Forelimb muscle (tissue), 1 donor: Measurements from ENCODE around the gene LTBP1. TPM values are rescaled to one million over a fixed set of nuclear protein-coding genes. Genes with fewer than 3 reads are reported as not detected.

Experiments used
- DNase-seq: peaks from one replicate; pipeline ENCODE4 v3.0.0-alpha.2; 2013; ENCODE audit warnings: low read depth
- polyA plus RNA-seq: library from polyadenylated mRNA; unstranded; fragments of 120-200 nt; gene quantifications from one replicate; pipeline ENCODE4 v1.2.1, GENCODE V29; 2013; ENCODE audit not compliant: insufficient read length

Gene LTBP1
- polyA plus RNA-seq, 1 donor, result 51.1 TPM

DNA sequence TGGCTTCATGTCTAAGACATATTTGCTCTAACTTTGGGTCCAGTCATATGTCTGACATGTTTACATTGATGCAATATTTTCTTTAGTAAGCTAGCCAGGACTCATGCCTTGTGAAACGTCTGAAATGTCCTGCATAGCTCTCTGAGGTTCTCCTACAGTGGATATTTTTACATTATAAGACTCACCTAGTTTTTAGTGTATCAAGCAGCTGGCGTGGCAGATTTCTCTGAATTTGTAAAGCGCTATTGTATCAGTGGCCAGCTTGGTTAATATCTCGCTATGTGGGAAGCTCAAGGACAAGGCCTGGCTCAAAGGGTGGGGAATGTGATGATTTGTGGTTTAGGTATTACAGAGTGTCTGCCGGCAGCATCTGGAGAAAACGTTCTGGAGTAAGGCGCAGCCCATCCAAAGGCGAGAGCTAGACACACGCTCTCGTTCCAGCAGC is 164.3 kb downstream of the LTBP1 start:
- DNase-seq, result no peak

DNA sequence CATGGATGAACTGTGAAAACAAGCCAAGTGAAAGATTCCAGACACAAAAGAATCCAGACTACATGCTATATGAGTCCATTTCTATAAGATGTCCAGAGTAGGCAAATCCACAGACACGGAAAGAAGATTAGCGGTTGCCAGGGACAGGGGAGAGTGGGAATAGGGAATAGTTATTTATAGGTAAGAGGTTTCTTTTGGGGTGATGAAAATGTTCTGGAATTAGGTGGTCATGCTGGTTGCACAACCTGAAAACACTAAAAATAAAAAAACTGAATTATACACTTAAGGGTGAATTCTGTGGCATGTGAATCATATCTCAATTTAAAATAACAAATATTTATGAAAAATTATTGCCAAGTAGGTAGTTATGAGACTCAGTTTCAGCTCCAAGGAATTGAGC is 168.4 kb downstream of the LTBP1 start:
- no peak for DNase-seq

DNA sequence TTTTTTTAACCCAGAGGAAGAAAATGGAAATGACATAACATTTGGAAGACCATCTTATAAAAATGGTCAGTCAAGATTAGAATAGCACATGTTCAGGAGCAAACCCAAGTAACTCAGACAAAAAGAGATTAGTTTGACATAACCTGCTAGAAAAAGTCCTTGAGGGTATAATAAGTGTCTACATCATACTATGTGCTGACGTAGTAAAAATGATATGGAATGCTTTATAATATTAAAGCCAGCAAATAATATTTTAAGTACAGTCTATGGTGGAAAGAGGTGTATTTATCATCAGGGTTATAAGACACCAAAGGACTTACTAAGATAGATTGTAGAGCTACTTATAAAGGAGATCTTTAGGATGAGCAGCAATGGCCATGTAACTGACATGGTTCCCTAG is 169.0 kb downstream of the LTBP1 start:
- no peak for DNase-seq

DNA sequence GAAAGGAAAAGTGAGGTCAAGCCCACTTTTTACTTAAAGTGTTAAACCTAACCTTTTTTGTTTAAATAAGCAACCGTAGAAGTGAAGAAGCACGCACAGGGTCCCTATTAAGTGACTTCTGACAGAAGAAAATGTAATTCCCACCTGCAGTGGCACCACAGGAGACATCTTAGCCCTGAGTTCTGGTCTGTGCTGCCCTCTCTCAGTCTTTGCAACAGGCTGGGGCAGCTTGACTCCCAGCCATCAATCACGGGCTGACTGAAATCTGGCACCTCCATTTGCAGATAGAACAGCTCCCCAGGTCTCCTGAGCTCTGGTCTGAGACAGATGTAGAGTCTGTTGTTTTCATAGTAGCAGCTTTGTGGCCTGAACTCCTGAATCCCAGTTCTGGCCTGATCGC is 170.0 kb downstream of the LTBP1 start:
- DNase-seq, result no peak

DNA sequence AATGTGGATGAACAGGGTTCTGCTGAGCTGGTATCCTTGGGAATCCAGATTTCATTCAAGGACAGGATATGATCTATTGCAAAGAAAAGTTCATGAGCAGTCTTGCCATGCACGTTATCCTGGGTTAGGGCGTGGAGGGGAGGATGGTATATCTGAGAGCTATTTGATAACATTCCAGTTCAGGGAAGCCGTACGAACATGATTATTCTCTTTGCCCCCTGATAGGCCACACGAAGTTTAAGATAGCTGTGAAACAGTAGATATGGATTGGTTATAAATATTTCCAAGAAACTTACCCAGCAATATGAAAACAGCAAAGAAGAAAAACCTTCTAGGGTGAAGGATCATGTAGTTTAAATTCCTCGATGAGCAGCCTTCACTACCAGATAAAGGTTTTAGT is 171.9 kb downstream of the LTBP1 start:
- no peak for DNase-seq

DNA sequence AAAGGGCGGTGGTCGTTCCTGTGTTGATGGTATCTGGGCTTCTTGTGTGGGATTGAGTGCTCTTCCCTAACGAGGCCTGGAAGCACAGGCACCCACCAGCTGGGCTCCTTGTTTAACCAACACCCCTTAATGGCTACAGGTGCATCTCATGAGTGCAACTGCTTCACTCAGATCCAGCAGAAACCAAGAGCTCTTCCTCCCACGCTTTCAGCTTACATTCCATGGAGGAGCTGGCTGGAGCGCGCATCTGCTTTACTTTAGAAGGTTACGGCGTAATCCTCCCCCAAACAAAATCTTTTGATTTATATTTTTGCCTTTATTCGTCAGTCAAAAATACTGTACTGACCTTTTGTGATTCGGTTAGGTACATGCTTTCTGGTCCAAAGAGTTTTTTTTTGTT is 174.7 kb downstream of the LTBP1 start:
- no peak for DNase-seq

DNA sequence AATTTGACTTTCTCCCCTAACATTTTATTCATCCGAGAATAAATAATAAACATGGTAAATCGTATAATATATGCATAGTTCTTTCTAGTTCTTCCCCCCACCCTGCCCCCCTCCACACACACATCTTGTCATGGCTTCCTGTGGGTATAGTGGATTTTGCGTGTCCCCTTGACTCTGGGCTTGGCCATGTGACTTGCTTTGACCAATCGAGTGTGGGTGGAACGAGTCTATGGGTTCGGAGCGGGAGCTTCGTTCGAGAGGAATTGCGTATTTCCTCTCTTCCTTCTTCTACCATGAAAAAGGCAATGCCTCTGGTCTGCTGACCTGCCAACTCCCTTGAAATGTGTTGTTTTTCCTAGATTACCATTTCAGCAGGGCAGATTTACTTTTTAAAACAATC is 175.2 kb downstream of the LTBP1 start:
- no peak for DNase-seq

DNA sequence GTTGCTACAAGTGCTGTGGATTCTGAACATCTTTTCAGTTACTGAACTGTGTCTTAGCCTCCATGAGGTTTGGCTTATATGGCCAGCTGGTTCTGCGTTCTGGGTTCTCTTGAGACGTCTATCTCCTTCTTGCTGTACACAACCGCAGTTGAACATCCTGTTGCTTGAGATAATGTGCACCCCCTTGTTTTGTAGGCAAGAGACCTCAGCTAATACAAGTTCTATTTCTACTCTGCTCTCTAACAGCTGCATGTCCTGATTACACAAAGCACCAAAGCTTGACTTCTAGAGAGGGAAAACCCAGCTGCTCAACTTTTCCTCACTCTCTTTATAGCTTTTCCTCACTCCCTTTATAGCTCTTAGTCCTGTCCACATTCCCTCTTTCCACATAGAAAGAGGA is 176.0 kb downstream of the LTBP1 start:
- no peak for DNase-seq

DNA sequence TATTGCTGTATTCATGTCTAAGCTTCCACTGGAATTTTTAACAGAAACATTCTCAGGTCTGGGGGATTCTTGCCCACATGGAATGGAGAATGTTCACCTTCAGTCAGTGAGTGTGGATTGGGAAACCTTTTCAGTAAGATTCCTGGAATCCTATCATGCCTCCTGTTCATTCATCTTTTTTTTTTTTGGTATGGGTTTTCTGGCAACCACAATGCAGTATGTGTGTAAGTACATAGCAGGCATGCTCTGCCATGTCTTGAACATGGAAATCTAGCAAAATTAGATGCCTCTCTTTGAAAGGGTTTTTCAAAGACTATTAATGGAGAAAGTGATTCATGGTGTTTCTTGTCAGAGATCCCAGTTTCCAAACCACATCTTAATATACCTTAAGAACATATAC is 176.5 kb downstream of the LTBP1 start:
- DNase-seq, result no peak

DNA sequence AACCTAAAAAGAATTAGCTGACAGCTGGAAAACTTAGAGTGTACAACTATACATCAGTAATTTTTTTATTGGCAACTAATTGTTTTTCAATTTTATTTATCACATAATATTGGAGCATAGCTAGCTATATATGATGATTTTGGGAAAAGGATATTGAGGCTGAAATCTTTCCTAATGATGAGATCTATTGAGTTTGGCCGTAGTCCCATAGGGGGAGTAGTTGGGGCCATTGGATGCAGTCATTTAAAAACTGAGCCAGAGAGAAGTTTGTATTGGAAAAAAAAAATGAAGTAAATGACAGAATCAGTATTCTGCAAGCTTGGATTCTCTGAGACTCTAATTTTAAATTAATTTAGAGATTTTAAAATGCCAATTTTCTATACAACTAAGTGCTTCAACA is 179.8 kb downstream of the LTBP1 start:
- no peak for DNase-seq

DNA sequence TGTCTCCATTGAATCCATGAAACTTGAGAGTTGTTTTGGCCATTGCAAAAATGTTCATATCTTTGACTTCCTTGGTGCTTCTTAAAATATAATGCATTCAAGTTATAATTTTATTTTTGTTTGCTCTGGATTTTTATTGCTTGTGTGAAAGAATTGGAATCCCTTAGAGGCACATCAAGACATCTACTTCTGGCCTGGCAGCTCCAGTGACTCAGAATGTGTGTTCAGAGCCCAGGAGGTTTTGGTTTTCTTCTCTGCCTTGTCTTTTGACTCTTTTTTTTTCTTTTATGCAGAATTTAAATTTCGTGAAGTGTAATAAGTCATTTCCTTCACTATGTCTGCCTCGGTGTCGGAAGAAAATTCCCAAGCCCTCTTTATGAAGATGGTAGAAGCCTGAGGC is 180.2 kb downstream of the LTBP1 start:
- no peak for DNase-seq

DNA sequence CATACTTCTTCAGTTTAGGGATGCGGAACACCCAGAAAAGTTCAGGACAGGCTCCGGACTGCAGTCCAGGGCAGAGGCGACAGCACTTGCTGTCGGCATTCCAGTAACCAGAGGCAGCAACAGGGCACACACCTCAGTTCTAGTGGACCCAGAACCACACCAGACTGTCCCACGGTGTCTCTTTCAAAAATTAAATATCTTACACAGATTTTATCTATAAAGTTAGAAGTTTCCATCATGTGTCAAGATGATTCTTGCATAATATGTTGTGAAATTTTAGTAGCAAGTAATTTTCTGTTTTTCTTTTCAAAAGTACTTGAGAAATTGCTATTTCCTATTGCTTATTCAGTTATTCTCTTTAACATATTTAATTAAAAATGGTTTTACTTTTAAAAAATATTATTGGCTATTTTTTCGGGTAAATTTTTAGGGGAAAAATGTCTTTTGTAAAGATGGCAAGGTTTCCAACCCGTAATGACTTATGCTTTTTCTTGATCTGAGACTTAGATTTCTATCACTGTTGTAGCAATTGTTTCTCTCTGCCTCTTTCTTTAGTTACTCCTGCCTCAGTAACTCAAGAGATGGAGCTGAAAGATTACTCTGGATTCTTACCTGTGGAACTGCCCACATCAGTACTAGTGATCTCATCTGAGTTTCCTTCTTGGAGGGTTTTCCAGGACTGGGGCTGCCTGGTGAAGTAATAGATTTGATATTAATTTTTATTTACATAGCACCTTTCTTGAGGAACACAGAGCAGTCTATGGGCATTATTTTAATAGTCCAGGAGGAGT is 182.7 kb downstream of the LTBP1 start:
- no peak for DNase-seq

DNA sequence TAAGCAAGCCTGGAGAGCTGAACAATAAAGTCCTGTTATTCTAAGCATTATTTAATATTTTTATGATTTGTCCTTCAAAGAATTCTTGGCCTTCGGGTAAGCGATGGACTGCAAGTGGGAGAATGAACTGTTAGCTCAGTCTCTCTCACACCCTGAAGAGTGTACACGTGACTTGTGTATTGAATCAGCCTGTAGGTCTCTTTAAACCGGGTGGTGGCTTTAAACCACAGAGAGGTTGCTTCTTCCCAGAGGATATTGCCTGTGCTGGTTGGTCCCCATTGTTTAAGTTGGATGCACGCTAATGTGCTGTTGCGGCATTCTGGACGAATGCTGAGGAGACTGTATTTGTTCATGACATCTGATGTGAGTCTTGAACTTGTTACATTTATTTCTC is 183.3 kb downstream of the LTBP1 start:
- no peak for DNase-seq

DNA sequence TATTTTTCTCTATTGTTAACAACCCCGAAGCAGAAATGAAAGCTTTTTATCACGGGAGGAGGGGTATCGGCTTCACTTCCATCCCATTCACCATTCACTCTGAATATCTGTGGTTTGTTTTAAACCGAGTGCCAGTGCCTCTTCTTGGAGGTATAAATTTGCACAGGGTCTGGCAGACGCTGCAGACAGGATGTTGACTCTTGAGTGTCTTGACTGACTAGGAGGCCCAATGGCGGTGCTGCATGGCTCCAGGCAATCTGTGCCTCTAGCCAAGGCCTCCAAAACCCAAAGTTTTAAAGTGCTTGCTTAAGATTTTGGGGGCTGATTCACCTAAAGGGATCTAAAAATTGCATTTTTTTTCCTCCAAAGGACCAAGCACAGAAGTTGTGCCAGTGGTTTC is 183.8 kb downstream of the LTBP1 start:
- DNase-seq, result no peak

DNA sequence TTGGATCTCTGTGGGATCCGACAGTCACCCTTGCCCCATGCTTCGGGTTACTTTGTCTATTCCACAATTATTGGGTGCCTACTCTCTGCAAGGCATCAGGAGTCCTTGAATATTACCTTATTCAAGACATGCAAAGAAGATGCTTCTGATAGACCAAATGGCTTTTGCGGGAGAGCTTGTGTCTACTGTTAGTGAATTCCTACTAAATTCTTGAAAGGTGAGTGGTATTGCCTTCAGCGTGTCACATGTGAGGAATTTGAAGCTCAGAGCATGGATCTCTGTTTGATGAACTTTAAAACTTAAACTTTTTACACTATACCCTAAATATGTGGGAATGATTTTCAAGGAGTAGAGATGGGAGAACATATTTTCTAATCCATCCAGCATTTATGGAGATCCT is 184.4 kb downstream of the LTBP1 start:
- no peak for DNase-seq

DNA sequence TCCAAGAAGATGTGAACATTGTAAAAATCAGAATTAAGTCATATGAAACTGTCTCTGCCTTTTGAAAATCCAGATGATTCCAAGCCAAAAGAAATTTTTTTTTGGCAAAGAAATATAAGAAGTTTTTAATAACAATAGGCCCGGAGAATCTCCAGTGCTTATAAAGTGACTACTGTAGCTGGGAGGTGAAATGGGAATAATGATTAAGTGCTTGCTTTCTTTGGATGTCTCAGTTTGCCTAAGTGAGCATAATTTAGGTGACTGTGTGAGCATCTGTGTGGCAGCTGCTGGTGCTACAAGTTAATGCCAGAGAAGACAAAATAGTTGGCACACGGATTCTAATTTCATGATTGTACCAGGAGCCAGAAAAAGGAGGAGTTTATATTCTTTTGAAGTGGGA is 185.0 kb downstream of the LTBP1 start:
- no peak for DNase-seq

DNA sequence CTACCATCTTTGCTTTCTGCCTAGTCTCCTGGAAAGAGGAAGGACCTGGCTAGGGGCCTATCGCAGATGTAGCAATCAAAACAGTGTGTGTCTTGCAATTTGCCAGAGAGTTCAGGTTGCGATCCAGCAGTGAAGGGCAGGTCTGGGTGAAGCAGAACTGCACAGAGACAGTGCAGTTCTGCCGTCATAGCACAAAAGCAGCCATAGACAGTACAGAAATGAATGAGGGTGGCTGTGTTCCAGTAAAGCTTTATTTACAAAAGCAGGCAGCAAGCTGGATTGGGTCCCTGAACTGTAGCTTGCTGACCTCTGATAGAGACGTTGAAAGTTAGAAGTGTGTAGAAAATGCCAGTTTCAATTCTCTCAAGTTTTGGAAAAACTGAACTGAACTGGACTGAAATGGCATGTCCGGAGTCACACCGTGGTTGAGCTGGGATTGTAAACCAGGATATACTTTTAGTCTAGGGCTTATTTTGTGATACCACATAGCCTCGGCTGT is 186.8 kb downstream of the LTBP1 start:
- no peak for DNase-seq

DNA sequence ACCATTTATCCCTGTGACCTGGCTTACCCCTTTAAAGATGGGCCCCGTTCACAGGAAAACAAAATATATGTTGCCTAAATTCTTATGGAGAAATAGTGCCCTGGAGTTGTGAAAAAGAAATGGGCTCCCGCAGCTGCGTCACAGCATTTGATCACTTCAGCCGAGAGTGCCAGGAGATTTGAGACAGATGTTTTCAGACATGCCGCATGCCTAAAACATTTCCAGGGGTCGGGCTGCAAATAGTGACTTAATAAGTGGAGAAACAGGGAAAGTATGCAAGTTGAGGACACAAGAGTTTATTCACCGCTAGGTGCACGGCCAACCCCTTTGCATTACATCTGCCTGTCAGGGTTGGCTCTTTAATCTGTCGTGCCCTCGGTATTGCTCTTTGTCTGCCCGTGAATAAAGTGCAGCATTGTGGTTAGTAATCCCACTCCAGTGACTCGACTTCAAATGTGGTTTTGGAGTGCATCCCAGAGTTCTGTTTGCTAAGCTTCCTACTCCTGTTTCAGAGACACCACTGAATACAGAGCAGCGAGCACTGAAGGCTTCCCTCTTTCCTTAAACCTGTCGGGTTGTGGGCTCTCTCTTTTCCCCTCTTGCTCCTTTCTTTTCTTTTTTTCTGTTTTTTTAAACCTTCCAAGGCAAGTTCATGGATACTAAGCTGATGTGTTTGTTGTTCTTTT is 187.5 kb downstream of the LTBP1 start:
- peak; percentile 83 for DNase-seq

DNA sequence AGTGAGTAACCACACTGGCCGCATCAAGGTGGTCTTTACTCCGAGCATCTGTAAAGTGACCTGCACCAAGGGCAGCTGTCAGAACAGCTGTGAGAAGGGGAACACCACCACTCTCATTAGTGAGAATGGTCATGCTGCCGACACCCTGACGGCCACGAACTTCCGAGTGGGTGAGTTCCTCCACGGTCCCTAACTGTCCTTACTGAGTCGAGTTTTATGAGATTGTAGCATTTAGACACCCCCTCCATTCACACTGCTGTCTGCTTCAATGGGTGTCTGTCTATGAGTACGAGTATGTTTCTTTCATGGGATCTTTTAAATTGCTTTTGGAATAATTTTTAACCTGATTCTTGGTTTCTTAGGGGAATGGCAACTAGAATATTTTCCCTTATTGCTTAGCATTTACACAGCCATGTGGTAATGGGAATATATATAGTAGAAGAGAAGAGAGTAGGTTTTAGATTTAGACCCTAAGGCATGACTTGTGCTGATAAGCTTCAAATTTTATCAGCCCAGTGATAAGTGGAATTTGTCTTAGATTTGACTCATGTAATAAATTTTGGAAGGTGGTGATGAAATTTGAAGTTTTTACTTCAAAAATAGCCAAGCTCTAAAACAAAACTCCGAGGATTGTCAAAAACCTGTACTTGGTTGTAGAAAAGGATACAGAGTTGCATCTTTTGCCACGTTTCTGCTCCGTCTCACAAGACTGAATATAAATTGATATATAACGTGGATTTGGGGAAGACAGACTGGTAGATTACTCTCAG is 188.2 kb downstream of the LTBP1 start:
- no peak for DNase-seq

DNA sequence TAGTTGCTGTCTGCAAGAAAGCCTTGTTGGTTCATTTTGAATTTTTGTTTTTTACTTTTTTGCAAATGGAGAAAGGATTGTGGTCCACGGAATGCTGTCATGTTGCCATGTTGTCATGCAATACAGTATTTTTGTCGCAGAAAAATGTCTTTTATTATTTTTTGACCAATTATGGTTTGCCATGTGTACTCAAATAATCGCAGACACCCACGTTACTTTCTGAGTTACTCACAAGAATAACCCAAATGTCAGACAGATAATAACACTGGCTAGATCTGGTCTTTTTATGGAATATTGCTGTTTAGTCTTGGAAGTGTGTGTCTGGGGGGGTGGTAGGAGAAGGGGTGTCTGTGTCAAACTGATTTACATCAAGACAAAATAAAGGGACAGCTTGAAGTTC is 188.9 kb downstream of the LTBP1 start:
- no peak for DNase-seq

DNA sequence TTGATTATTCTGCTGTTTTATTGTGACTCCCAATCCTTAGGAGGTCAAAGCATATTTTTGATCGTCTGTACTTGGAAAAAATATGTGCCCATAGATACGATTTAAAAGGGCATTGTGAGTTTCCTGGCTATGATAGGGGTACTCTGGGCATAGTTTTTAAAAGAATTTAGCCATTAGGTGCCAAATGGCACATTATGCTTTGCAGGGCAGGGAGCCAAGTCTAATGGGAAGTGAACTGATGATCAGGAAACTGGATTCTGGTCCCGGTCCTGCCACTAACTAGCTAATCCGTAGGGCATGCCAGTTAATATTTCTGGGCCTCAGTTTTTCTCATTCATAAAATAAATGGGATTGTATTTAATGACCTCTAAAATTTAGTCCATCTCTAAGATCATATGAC is 189.3 kb downstream of the LTBP1 start:
- DNase-seq, result no peak

DNA sequence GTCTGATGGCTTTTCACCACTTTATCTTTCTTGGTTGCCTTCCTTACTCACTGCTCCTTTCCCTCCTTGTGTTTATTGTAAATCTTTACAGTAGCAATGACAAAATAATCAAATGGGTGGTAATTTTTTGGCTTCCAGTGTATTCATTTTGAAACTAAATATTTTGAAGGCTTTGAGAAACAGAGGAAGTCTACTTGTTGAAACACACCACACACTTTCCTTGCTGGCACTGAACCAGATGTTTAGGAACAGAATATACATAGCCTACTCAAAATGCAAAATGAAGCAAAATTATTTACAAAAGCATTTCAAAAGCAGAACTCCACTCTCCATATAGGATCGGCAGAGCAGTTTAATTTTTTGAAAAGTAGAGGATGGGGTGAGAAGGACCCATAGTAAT is 189.8 kb downstream of the LTBP1 start:
- no peak for DNase-seq

DNA sequence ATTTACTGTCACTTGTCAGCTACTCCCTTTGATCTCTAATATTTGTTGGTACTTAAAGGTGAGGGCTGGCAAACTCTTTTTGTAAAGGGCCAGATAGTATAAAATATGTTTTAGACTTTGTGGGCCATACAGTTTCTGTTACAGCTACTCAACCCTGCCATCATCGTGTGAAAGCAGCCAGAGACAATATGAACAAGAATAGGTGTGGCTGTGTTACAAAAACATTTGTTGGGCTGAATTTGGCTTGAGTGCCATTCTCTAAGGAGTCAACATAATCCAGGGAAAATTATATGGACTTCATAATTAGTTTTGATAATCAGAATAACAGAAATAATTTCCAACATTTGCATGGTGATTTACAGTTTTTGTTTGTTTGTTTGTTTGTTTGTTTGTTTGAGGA is 190.6 kb downstream of the LTBP1 start:
- no peak for DNase-seq
